H9 (cell line): ENCODE results near the gene LEFTY2. TPM values are rescaled to one million over a fixed set of nuclear protein-coding genes. Genes with fewer than 3 reads are reported as not detected.

ENCODE experiments used
- DNase-seq: peaks from one replicate; pipeline ENCODE4 v3.0.0-alpha.2; 2017
- H2AFZ ChIP-seq: one replicate; pipeline ENCODE4 v1.6.1; 2013; ENCODE audit warnings: mild to moderate bottlenecking, low read length, control low read depth, moderate library complexity
- H2AK5ac ChIP-seq: 2 replicates; pipeline ENCODE4 v1.6.1; 2013; ENCODE audit warnings: low read length, control low read depth, mixed read lengths; ENCODE audit not compliant: insufficient read length
- H2BK120ac ChIP-seq: one replicate; pipeline ENCODE4 v1.6.1; 2013; ENCODE audit warnings: low read depth, mild to moderate bottlenecking, low read length, control low read depth, inconsistent platforms; ENCODE audit not compliant: poor library complexity, severe bottlenecking
- H2BK12ac ChIP-seq: 2 replicates; pipeline ENCODE4 v1.6.1; 2013; ENCODE audit warnings: low read length, control low read depth, mixed read lengths, low read depth; ENCODE audit not compliant: insufficient read length
- H2BK15ac ChIP-seq: 2 replicates; pipeline ENCODE4 v1.6.1; 2013; ENCODE audit warnings: low read depth, low read length, control low read depth
- H2BK20ac ChIP-seq: one replicate; pipeline ENCODE4 v1.6.1; 2013; ENCODE audit warnings: low read depth, mild to moderate bottlenecking, low read length, control low read depth, inconsistent platforms; ENCODE audit not compliant: poor library complexity, severe bottlenecking
- H2BK5ac ChIP-seq: 2 replicates; pipeline ENCODE4 v1.6.1; 2013; ENCODE audit warnings: low read length, control low read depth, mixed read lengths; ENCODE audit not compliant: insufficient read length
- H3K14ac ChIP-seq: 2 replicates; pipeline ENCODE4 v1.6.1; 2013; ENCODE audit warnings: low read length, control low read depth; ENCODE audit not compliant: insufficient read depth
- H3K18ac ChIP-seq: 2 replicates; pipeline ENCODE4 v1.6.1; 2013; ENCODE audit warnings: low read depth, mild to moderate bottlenecking, mixed read lengths, low read length, control low read depth; ENCODE audit not compliant: insufficient read length
- H3K23ac ChIP-seq: 2 replicates; pipeline ENCODE4 v1.6.1; 2013; ENCODE audit warnings: low read length, control low read depth, mixed read lengths, low read depth; ENCODE audit not compliant: insufficient read length
- H3K23me2 ChIP-seq: 2 replicates; pipeline ENCODE4 v1.6.1; 2013; ENCODE audit warnings: low read depth, mild to moderate bottlenecking, mixed read lengths, low read length, control low read depth; ENCODE audit not compliant: insufficient read length, poor library complexity, severe bottlenecking
- H3K27ac ChIP-seq: 2 replicates; pipeline ENCODE4 v1.5.1; 2013; ENCODE audit warnings: low read length, control low read depth, mixed read lengths, low read depth; ENCODE audit not compliant: insufficient read length
- H3K27me3 ChIP-seq: 2 replicates; pipeline ENCODE4 v1.6.1; 2013; ENCODE audit warnings: low read length, control low read depth, inconsistent platforms; ENCODE audit not compliant: insufficient read depth
- H3K4ac ChIP-seq: 2 replicates; pipeline ENCODE4 v1.6.1; 2013; ENCODE audit warnings: low read depth, mild to moderate bottlenecking, control low read depth, inconsistent platforms, low read length, moderate library complexity
- H3K4me1 ChIP-seq: 2 replicates; pipeline ENCODE4 v1.6.1; 2013; ENCODE audit warnings: low read length, control low read depth, inconsistent platforms; ENCODE audit not compliant: insufficient read depth
- H3K4me2 ChIP-seq: 2 replicates; pipeline ENCODE4 v1.6.1; 2013; ENCODE audit warnings: low read length, control low read depth, mixed read lengths; ENCODE audit not compliant: insufficient read length, insufficient read depth
- H3K56ac ChIP-seq: 2 replicates; pipeline ENCODE4 v1.6.1; 2013; ENCODE audit warnings: low read depth, mild to moderate bottlenecking, mixed read lengths, low read length, control low read depth; ENCODE audit not compliant: insufficient read length
- H3K79me1 ChIP-seq: 2 replicates; pipeline ENCODE4 v1.6.1; 2013; ENCODE audit warnings: low read depth, mild to moderate bottlenecking, moderate library complexity, low read length, control low read depth, inconsistent platforms; ENCODE audit not compliant: insufficient read depth, poor library complexity, severe bottlenecking
- H3K79me2 ChIP-seq: 2 replicates; pipeline ENCODE4 v1.6.1; 2013; ENCODE audit warnings: low read length, control low read depth, inconsistent platforms; ENCODE audit not compliant: insufficient read depth
- H3K9ac ChIP-seq: 2 replicates; pipeline ENCODE4 v1.6.1; 2013; ENCODE audit warnings: low read length, control low read depth, mixed read lengths; ENCODE audit not compliant: insufficient read length; ENCODE audit errors: extremely low read depth
- H3K9me3 ChIP-seq: one replicate; pipeline ENCODE4 v1.6.1; 2013; ENCODE audit warnings: low read depth, low read length, inconsistent platforms; ENCODE audit not compliant: control insufficient read depth
- H3T11ph ChIP-seq: one replicate; pipeline ENCODE4 v1.6.1; 2013; ENCODE audit warnings: mild to moderate bottlenecking, low read length, control low read depth, inconsistent platforms
- H4K20me1 ChIP-seq: one replicate; pipeline ENCODE4 v1.6.1; 2013; ENCODE audit not compliant: control insufficient read depth, insufficient read length, insufficient read depth
- H4K5ac ChIP-seq: 2 replicates; pipeline ENCODE4 v1.6.1; 2013; ENCODE audit warnings: low read depth, mild to moderate bottlenecking, mixed read lengths, low read length, control low read depth; ENCODE audit not compliant: insufficient read length
- H4K8ac ChIP-seq: replicated peaks from 2 replicates; pipeline ENCODE4 v1.6.1; 2013; ENCODE audit warnings: low read length, control low read depth, mixed read lengths, low read depth; ENCODE audit not compliant: insufficient read length
- H4K91ac ChIP-seq: 2 replicates; pipeline ENCODE4 v1.6.1; 2013; ENCODE audit warnings: low read depth, mild to moderate bottlenecking, moderate library complexity, mixed read lengths, low read length, control low read depth; ENCODE audit not compliant: insufficient read length
- H3K27ac Mint-ChIP-seq, 3 experiments: 2 replicates in 2 of 3; 3 replicates in 1 of 3; pipeline ENCODE4 v1.8.0; 2020 to 2021; ENCODE audit warnings: mixed read lengths in 3 of 3, mild to moderate bottlenecking in 1 of 3, moderate library complexity in 1 of 3
- H3K27me3 Mint-ChIP-seq: 2 replicates; pipeline ENCODE4 v1.8.0; 2021; ENCODE audit warnings: low read depth, mild to moderate bottlenecking, moderate library complexity, mixed read lengths
- H3K36me3 Mint-ChIP-seq, 3 experiments: 2 replicates in 2 of 3; 3 replicates in 1 of 3; pipeline ENCODE4 v1.8.0; 2020 to 2021; ENCODE audit warnings: low read depth in 3 of 3, mixed read lengths in 3 of 3; ENCODE audit not compliant: insufficient read depth in 1 of 3
- H3K4me1 Mint-ChIP-seq, 2 experiments: 2 replicates each; pipeline ENCODE4 v1.8.0; 2020; ENCODE audit warnings: mixed read lengths in 2 of 2
- H3K4me3 Mint-ChIP-seq, 2 experiments: 2 replicates in 1 of 2; 3 replicates in 1 of 2; pipeline ENCODE4 v1.8.0; 2020 to 2021; ENCODE audit warnings: mild to moderate bottlenecking in 2 of 2, mixed read lengths in 2 of 2, moderate library complexity in 1 of 2
- H3K9me3 Mint-ChIP-seq, 2 experiments: 2 replicates in 1 of 2; 3 replicates in 1 of 2; pipeline ENCODE4 v1.8.0; 2020; ENCODE audit warnings: mild to moderate bottlenecking in 2 of 2, mixed read lengths in 2 of 2, moderate library complexity in 1 of 2
- CTCF ChIP-seq: fragments of 200-600 bp; sonication (generic); conservative IDR thresholded peaks from 3 replicates; pipeline ENCODE4 v1.8.0; 2021; ENCODE audit warnings: antibody characterized with exemption, mild to moderate bottlenecking
- WGBS: extraction: QIAGEN DNeasy Blood & Tissue Kit; methylation state at CpG from one replicate; pipeline ENCODE4 v1.1.7; 2013; ENCODE audit warnings: missing lambda C conversion rate, low lambda C conversion rate, mixed read lengths; ENCODE audit not compliant: insufficient read length; ENCODE audit errors: extremely low coverage; 5-methylcytosine and 5-hydroxymethylcytosine counted together
- total RNA-seq: library from RNA; stranded (reverse); gene quantifications from 2 replicates; pipeline ENCODE4 v1.2.1, GENCODE V29; 2021

The LEFTY2 gene
- total RNA-seq, 1 experiment from 2014 or later, result 16.3 TPM

GRCh38 chr1:225963735-225964530 lies 22.9 kb upstream of the LEFTY2 start:
- Histone ChIP-seq H2AFZ (no peak overlapping the region), H3K79me2 (no peaks in the 10 kb centered on the region), H3K4ac (no peak overlapping the region), H3K23me2 (no peaks in the 10 kb centered on the region), H3K4me2 (no peak overlapping the region), H3K27me3 (no peaks in the 10 kb centered on the region), H2BK15ac (no peak overlapping the region), H3K18ac (no peak overlapping the region), H2AK5ac (no peak overlapping the region), H3K14ac (no peak overlapping the region), H2BK5ac (no peak overlapping the region), H3K4me1 (no peaks in the 10 kb centered on the region), H2BK120ac (no peak overlapping the region), H4K91ac (no peak overlapping the region), H3K9me3 (no peaks in the 10 kb centered on the region), H3K23ac (no peak overlapping the region), H4K20me1 (no peaks in the 10 kb centered on the region), H4K5ac (no peak overlapping the region), H2BK20ac (no peak overlapping the region), H3K9ac (no peak overlapping the region), H3K79me1 (no peaks in the 10 kb centered on the region), H4K8ac (no peak overlapping the region), H3K27ac (no peak overlapping the region), H3T11ph (no peak overlapping the region), H2BK12ac (no peak overlapping the region), H3K56ac (no peak overlapping the region)
- H3K4me1 Mint-ChIP-seq, result peaks cover 3% of the 10 kb centered on the region in 2 experiments; a peak in 2 of 4 replicates
- TF ChIP-seq CTCF, result no peak
- no peak overlapping the region for H3K4me3 Mint-ChIP-seq
- H3K36me3 Mint-ChIP-seq, result no peaks in the 10 kb centered on the region; a peak in 1 of 7 replicates
- WGBS, result no CpG with 5 or more reads among the region's 15 CpGs
- H3K9me3 Mint-ChIP-seq, result peaks cover 0 to 2% of the 10 kb centered on the region in 2 experiments; a peak in 3 of 5 replicates
- DNase-seq, result no peak
- H3K27me3 Mint-ChIP-seq, result no peaks in the 10 kb centered on the region
- H3K27ac Mint-ChIP-seq, result no peak overlapping the region
